OCI-LY3 (cell line): Measurements from ENCODE around the gene MRPL55.

ENCODE experiments used
- EZH2phosphoT487 ChIP-seq: fragments of 200-600 bp; shearing (Covaris generic); IDR thresholded peaks from 2 replicates; pipeline ENCODE4 v1.6.1; 2018; ENCODE audit warnings: antibody characterized with exemption, mixed run types, low read depth
- TF ChIP-seq, protein P1 (sequence below): fragments of 200-600, 300-600 bp; sonication (generic); IDR thresholded peaks from 2 replicates; pipeline ENCODE4 v1.5.1; 2014; ENCODE audit warnings: antibody characterized with exemption, low read length, low read depth

DNA sequence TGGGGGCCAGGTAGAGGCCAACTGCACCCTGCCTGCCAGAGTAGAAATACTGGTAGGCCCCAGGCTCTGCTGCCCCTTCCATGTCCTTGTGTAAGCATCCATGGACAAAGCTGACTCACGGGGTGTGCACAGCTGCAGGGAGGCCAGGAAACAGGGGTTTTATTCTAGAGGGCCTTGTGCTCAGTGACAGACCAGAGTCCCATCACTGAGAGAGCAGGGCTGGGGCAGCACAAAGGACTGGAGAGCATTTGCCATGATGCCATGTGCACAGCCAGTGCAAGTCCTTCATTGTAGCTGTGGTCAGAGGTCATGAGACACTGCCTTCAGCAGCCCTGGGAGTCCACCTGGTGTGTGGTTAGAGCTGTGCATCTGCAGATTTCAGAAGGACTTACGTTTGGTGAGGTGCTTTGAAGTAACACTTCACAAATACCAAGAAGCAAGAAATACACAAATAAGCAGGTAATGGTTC, 18.5 kb downstream of the MRPL55 start:
- TF ChIP-seq, protein P1, sequence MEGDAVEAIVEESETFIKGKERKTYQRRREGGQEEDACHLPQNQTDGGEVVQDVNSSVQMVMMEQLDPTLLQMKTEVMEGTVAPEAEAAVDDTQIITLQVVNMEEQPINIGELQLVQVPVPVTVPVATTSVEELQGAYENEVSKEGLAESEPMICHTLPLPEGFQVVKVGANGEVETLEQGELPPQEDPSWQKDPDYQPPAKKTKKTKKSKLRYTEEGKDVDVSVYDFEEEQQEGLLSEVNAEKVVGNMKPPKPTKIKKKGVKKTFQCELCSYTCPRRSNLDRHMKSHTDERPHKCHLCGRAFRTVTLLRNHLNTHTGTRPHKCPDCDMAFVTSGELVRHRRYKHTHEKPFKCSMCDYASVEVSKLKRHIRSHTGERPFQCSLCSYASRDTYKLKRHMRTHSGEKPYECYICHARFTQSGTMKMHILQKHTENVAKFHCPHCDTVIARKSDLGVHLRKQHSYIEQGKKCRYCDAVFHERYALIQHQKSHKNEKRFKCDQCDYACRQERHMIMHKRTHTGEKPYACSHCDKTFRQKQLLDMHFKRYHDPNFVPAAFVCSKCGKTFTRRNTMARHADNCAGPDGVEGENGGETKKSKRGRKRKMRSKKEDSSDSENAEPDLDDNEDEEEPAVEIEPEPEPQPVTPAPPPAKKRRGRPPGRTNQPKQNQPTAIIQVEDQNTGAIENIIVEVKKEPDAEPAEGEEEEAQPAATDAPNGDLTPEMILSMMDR = no peak
- TF ChIP-seq EZH2phosphoT487 = no peak
